Measurements from ENCODE around the gene COL12A1. TPM values are rescaled to one million over a fixed set of nuclear protein-coding genes. Genes with fewer than 3 reads are reported as not detected.

COL12A1 gene
- total RNA-seq, 1 experiment from 2014 or later = 0.96 TPM

DNA sequence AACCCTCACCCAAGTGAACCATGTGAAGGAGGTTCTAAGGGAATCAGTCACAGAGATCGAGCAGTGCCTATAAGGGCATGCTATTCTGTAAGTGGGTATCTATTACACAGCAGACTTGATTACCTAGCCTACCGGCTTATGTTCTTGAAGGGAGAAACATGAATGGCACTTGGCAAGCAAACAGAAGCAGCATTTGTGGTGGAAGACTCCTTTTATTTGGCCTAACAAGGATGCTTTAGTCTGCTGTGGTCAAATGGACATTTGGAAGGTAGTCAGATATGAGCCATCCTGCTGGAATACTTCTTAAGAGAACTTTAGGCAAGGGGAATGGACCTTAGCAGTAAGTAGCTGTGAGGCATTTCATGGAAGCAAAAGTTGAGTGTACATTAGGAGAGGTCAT lies 126.3 kb downstream of the COL12A1 start:
- Histone ChIP-seq H3K23ac (ENCODE audit: insufficient read length, low read depth, low read length) (no peak overlapping the region), H3K23me2 (ENCODE audit: insufficient read length, low read depth, low read length, poor library complexity, severe bottlenecking) (no peaks in the 10 kb centered on the region), H2AFZ (ENCODE audit: low read length) (no peak overlapping the region), H2BK15ac (ENCODE audit: low read depth, low read length) (no peak overlapping the region), H3K27ac (ENCODE audit: insufficient read length, low read depth, low read length) (no peak overlapping the region), H3K4me2 (ENCODE audit: insufficient read depth, insufficient read length, low read length) (no peak overlapping the region), H3K14ac (ENCODE audit: insufficient read depth, low read length) (no peak overlapping the region), H3K4me1 (ENCODE audit: insufficient read depth, low read length) (no peaks in the 10 kb centered on the region), H2BK5ac (ENCODE audit: insufficient read length, low read length) (no peak overlapping the region), H3K4ac (ENCODE audit: low read depth, low read length) (no peak overlapping the region), H4K91ac (ENCODE audit: insufficient read length, low read depth, low read length) (no peak overlapping the region), H2AK5ac (ENCODE audit: insufficient read length, low read length) (no peak overlapping the region), H2BK12ac (ENCODE audit: insufficient read length, low read depth, low read length) (no peak overlapping the region), H4K20me1 (ENCODE audit: control insufficient read depth, insufficient read depth, insufficient read length) (no peaks in the 10 kb centered on the region), H3T11ph (ENCODE audit: low read length) (no peak overlapping the region), H3K9ac (ENCODE audit: extremely low read depth, insufficient read length, low read length) (no peak overlapping the region), H4K5ac (ENCODE audit: insufficient read length, low read depth, low read length) (no peak overlapping the region), H3K9me3 (ENCODE audit: control insufficient read depth, low read depth, low read length) (no peaks in the 10 kb centered on the region), H2BK20ac (ENCODE audit: low read depth, low read length, poor library complexity, severe bottlenecking) (no peak overlapping the region), H4K8ac (replicated peaks; ENCODE audit: insufficient read length, low read depth, low read length) (no peak overlapping the region), H3K27me3 (ENCODE audit: insufficient read depth, low read length) (no peaks in the 10 kb centered on the region), H3K79me2 (ENCODE audit: insufficient read depth, low read length) (no peaks in the 10 kb centered on the region), H2BK120ac (ENCODE audit: low read depth, low read length, poor library complexity, severe bottlenecking) (no peak overlapping the region), H3K79me1 (ENCODE audit: insufficient read depth, low read depth, low read length, poor library complexity, severe bottlenecking) (no peaks in the 10 kb centered on the region), H3K18ac (ENCODE audit: insufficient read length, low read depth, low read length) (no peak overlapping the region), H3K56ac (ENCODE audit: insufficient read length, low read depth, low read length) (no peak overlapping the region)
- Mint-ChIP-seq H3K27ac (no peak overlapping the region), H3K4me3 (no peak overlapping the region), H3K4me1 (peaks cover 10 to 13% of the 10 kb centered on the region in 2 experiments), H3K36me3 (ENCODE audit: insufficient read depth in 1 of 3, low read depth in 3 of 3) (no peaks in the 10 kb centered on the region), H3K9me3 (no peaks in the 10 kb centered on the region), H3K27me3 (ENCODE audit: low read depth) (peaks cover 34% of the 10 kb centered on the region)
- no CpG with 5 or more reads among the region's 2 CpGs for WGBS (ENCODE audit: extremely low coverage, insufficient read length, low lambda C conversion rate)
- TF ChIP-seq CTCF (conservative IDR thresholded peaks at IDR 0.05) = no peak
- DNase-seq = no peak

Measured in H9 (cell line).